Heart left ventricle (tissue), 13 donors: Measurements from ENCODE around the gene PRRG2.

Experiments
- CTCF ChIP-seq, 12 donors: fragments of 200-600 bp; sonication (generic) in 4 of 12; IDR thresholded peaks; one replicate each; pipeline versions ENCODE4 v1.5.0 to v1.8.0; 2018 to 2022; ENCODE audit warnings: antibody characterized with exemption in 12 of 12, mild to moderate bottlenecking in 5 of 12
- POLR2A ChIP-seq, 2 donors: fragments of 450-650 bp; IDR thresholded peaks; one replicate each; pipeline ENCODE4 v1.6.1; 2017; ENCODE audit warnings: antibody characterized with exemption in 2 of 2, mild to moderate bottlenecking in 2 of 2, moderate library complexity in 2 of 2
- donor health status: ischemic (EF 13 %, LVEDD 7.1; RV severe dilation, severe dysfunction).
- donor health status: DM: no; HTN: yes; CAD: no.
- donor health status: DM: no; HTN: no; CAD: no.
- donor health status: ischemic (EF 25% LVEDD 6.9; RV normal size, moderate dysfunction).
- donor health status: ischemic (EF 25% LVEDD 5.7; RV mildly dilated, moderate dysfunction).
- donor health status: ischemic (EF 35%, LVEDD 5.7; RV mildly dilated, moderate dysfunction).
- donor health status: nonischemic (EF 11% LVEDD 7.7; RV severe dilation, severe dysfunction).
- donor health status: DM: yes; HTN: yes; CAD: no.
- donor health status: PGD.
- donor health status: ischemic (EF 29% LVEDD 5.4; RV normal size, mild dysfunction).
- donor health status: nonischemic (EF 23%, LVEDD 6.1; RV moderate dilation, normal function).

GRCh38 chr19:49536921-49537462 is 44.1 kb upstream of the PRRG2 start:
- TF ChIP-seq CTCF (IDR thresholded peaks at IDR 0.05) (no peak), POLR2A (IDR thresholded peaks at IDR 0.05) (no peak)
